Keratinocyte (primary cell): Measurements from ENCODE around the gene PDE6A.

Experiments used
- EZH2 ChIP-seq: IDR thresholded peaks from one replicate; pipeline ENCODE4 v1.6.1; 2012; ENCODE audit warnings: inconsistent platforms, mild to moderate bottlenecking, low read length, moderate library complexity
- TF ChIP-seq, protein P1 (sequence below), 3 experiments: IDR thresholded peaks in 1 of 3; conservative IDR thresholded peaks in 1 of 3; optimal IDR thresholded peaks in 1 of 3; 2 replicates in 2 of 3; 3 replicates in 1 of 3; pipeline versions ENCODE3 to v1.5.1; 2011; ENCODE audit warnings: low read length in 3 of 3, mild to moderate bottlenecking in 3 of 3, moderate library complexity in 2 of 3, control low read depth in 1 of 3, inconsistent platforms in 1 of 3; ENCODE audit not compliant: insufficient read depth in 2 of 3; ENCODE audit errors: extremely low read depth in 1 of 3

DNA sequence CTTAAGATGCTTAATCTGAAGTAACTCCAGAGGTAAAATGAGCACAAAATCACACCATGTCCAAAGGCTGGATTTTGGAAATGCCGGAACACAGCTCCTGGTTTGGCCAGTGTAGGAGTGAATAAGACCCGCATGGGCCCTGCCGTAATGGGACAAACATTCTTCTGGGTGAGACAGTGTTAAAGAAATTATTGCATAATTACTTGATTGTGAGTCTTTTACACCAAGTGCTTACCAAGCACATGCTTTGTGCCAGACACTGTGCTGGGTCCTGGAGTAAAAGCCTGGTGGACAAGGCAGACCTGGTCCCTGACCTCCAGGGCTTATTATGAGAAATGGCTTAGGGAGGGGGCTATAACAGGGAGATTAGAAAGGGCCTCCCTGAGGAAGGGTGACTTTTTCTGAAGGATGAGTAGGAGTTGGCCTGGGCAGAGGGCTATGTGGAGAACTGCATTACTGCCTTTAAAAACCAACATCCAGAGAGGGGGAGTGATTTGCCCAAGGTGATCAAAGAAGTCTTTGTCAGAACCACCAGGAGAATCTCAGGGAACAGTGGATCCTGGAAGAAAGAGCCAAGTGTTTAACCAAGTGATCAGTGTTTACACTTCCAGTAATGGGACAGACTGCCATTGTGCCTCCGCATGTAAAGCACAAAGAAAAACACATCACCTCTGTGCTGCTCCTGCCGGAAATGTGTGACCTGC lies 3.5 kb downstream of the PDE6A start:
- TF ChIP-seq, protein P1, sequence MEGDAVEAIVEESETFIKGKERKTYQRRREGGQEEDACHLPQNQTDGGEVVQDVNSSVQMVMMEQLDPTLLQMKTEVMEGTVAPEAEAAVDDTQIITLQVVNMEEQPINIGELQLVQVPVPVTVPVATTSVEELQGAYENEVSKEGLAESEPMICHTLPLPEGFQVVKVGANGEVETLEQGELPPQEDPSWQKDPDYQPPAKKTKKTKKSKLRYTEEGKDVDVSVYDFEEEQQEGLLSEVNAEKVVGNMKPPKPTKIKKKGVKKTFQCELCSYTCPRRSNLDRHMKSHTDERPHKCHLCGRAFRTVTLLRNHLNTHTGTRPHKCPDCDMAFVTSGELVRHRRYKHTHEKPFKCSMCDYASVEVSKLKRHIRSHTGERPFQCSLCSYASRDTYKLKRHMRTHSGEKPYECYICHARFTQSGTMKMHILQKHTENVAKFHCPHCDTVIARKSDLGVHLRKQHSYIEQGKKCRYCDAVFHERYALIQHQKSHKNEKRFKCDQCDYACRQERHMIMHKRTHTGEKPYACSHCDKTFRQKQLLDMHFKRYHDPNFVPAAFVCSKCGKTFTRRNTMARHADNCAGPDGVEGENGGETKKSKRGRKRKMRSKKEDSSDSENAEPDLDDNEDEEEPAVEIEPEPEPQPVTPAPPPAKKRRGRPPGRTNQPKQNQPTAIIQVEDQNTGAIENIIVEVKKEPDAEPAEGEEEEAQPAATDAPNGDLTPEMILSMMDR (optimal IDR thresholded peaks at IDR 0.05 in 1 of 3, IDR thresholded peaks at IDR 0.05 in 1 of 3, conservative IDR thresholded peaks at IDR 0.05 in 1 of 3; ENCODE audit: extremely low read depth in 1 of 3, insufficient read depth in 2 of 3, low read length in 3 of 3): no peak
- TF ChIP-seq EZH2: no peak
